GM20000 (cell line): ENCODE data around the gene LHFPL3.

ENCODE experiments used
- DNase-seq: peaks from one replicate; pipeline ENCODE4 v3.0.0; 2012; ENCODE audit warnings: low spot score
- CTCF ChIP-seq: IDR thresholded peaks from 2 replicates; pipeline ENCODE4 v1.5.1; 2012; ENCODE audit warnings: mild to moderate bottlenecking, control low read depth; ENCODE audit errors: extremely low read depth, missing control alignments

The LHFPL3 gene

GRCh38 chr7:104946338-104946737 is 617.9 kb downstream of the LHFPL3 start:
- TF ChIP-seq CTCF = no peak
- DNase-seq = no peak

GRCh38 chr7:104950006-104950405 is 621.6 kb downstream of the LHFPL3 start:
- no peak for TF ChIP-seq CTCF
- DNase-seq = no peak

- TF ChIP-seq CTCF = no peak
- no peak for DNase-seq
Measured at GRCh38 chr7:104950754-104951153, 622.4 kb downstream of the LHFPL3 start.

- TF ChIP-seq CTCF = no peak
- DNase-seq = no peak
Measured at GRCh38 chr7:104951546-104951945, 623.1 kb downstream of the LHFPL3 start.

- TF ChIP-seq CTCF = no peak
- DNase-seq = no peak
Measured at GRCh38 chr7:104955276-104955675, 626.9 kb downstream of the LHFPL3 start.
